ENCODE results near the gene SYNGR4.

DNA sequence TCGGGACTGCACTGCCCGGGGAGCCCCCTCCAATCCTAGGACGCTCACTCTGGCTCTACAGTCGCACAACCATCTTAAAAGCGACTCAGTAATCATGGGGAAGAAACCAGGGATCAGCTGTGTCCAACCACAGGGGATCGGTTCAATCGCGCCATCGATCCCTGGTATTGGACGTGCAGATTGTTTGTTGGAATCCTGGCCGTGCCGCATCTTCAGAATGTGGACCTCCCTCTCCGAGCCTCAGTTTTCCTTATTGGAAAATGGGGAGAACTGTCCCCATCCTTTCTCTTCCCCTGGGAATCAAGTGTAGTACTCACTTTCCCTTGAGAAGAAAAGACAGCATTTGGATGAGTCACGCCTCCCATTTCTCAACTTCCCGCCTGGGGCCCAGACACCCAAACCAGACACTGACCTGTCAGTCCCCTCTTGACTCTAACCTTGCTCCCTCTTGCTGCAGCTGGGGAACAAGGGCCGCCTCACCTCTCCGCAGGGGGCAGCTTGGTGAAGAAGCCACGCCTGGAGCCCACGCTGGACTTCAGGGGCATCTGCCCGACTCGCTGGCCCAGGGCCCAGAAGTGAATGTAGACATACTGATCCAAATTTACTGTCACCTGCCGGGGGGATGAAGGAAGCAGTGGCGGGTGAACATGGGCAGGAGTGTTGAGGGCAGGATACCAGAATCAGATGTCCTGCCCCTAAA lies 21.2 kb upstream of the SYNGR4 start:
- TF ChIP-seq GATA2 (IDR thresholded peaks at IDR 0.05; ENCODE audit: low read depth, low read length) (no peak), GATA3 (IDR thresholded peaks at IDR 0.05; ENCODE audit: low read depth, low read length) (no peak)

Measured in SH-SY5Y (cell line).